Measurements from ENCODE around the gene RDM1.

GRCh38 chr17:35953720-35954119 is 23.1 kb upstream of the RDM1 start:
- no peak for TF ChIP-seq POLR2A (IDR thresholded peaks at IDR 0.05)
- TF ChIP-seq CTCF (IDR thresholded peaks at IDR 0.05), result no peak
- no peak for TF ChIP-seq POLR2AphosphoS5 (IDR thresholded peaks at IDR 0.05)

All from breast epithelium (tissue), 3 donors.